Mucosa of rectum (tissue), 2 donors: ENCODE data around the gene PERCC1.
"Not testable (repeated sequence)": the region's sequence is repeated elsewhere in the genome, so short reads cannot be mapped to it uniquely, and the experiment has no call there.

Experiments
- H3K27ac ChIP-seq, 2 donors: one replicate each; pipeline ENCODE4 v1.7.0; 2013; ENCODE audit warnings: inconsistent platforms in 2 of 2, low read depth in 2 of 2, low read length in 2 of 2
- H3K27me3 ChIP-seq, 2 donors: one replicate each; pipeline ENCODE4 v1.7.0; 2013; ENCODE audit warnings: low read length in 2 of 2; ENCODE audit not compliant: control insufficient read depth in 2 of 2, insufficient read depth in 2 of 2
- H3K36me3 ChIP-seq, 2 donors: one replicate each; pipeline ENCODE4 v1.7.0; 2013; ENCODE audit warnings: low read length in 2 of 2; ENCODE audit not compliant: control insufficient read depth in 2 of 2, insufficient read depth in 2 of 2
- H3K4me1 ChIP-seq, 2 donors: one replicate each; pipeline ENCODE4 v1.7.0; 2013; ENCODE audit warnings: low read length in 2 of 2, mild to moderate bottlenecking in 1 of 2; ENCODE audit not compliant: control insufficient read depth in 2 of 2, insufficient read depth in 2 of 2
- H3K4me3 ChIP-seq, 2 donors: one replicate each; pipeline ENCODE4 v1.7.0; 2013; ENCODE audit warnings: low read length in 2 of 2
- H3K9ac ChIP-seq, 2 donors: one replicate each; pipeline ENCODE4 v1.7.0; 2013; ENCODE audit warnings: low read length in 2 of 2, low read depth in 1 of 2, mild to moderate bottlenecking in 1 of 2
- H3K9me3 ChIP-seq, 2 donors: one replicate each; pipeline ENCODE4 v1.7.0; 2013; ENCODE audit warnings: low read length in 2 of 2; ENCODE audit not compliant: control insufficient read depth in 2 of 2
- donor health status: healthy.
- donor health status: Normal muscosa, but diverticular disease.

Gene PERCC1

GRCh38 chr16:1433756-1434155 is 2.9 kb downstream of the PERCC1 start:
- Histone ChIP-seq H3K27me3 (no peaks in the 10 kb centered on the region), H3K27ac (no peak overlapping the region), H3K4me1 (peaks cover 0 to under 1% of the 10 kb centered on the region in 2 donors), H3K4me3 (no peak overlapping the region), H3K36me3 (no peaks in the 10 kb centered on the region), H3K9me3 (no peaks in the 10 kb centered on the region), H3K9ac (no peak overlapping the region)

- Histone ChIP-seq H3K4me1 (no peaks in the 10 kb centered on the region), H3K9ac (no peak overlapping the region), H3K36me3 (no peaks in the 10 kb centered on the region), H3K4me3 (no peak overlapping the region), H3K27ac (no peak overlapping the region), H3K9me3 (no peaks in the 10 kb centered on the region), H3K27me3 (no peaks in the 10 kb centered on the region)
Measured at GRCh38 chr16:1434644-1435592, 4.0 kb downstream of the PERCC1 start.

- Histone ChIP-seq H3K4me3 (no peak overlapping the region), H3K27me3 (no peaks in the 10 kb centered on the region), H3K27ac (no peak overlapping the region), H3K9me3 (no peaks in the 10 kb centered on the region), H3K9ac (no peak overlapping the region), H3K36me3 (no peaks in the 10 kb centered on the region), H3K4me1 (no peaks in the 10 kb centered on the region)
Measured at GRCh38 chr16:1435921-1436697, 5.2 kb downstream of the PERCC1 start.

GRCh38 chr16:1436731-1437355 is 6.0 kb downstream of the PERCC1 start:
- no peak overlapping the region for H3K27ac ChIP-seq
- H3K36me3 ChIP-seq: no peaks in the 10 kb centered on the region
- no peak overlapping the region for H3K4me3 ChIP-seq
- H3K9me3 ChIP-seq: no peaks in the 10 kb centered on the region
- no peak overlapping the region for H3K9ac ChIP-seq
- H3K27me3 ChIP-seq: no peaks in the 10 kb centered on the region
- no peaks in the 10 kb centered on the region for H3K4me1 ChIP-seq

- Histone ChIP-seq H3K4me3 (no peak overlapping the region), H3K27ac (no peak overlapping the region), H3K27me3 (no peaks in the 10 kb centered on the region), H3K36me3 (no peaks in the 10 kb centered on the region), H3K4me1 (no peaks in the 10 kb centered on the region), H3K9me3 (no peaks in the 10 kb centered on the region), H3K9ac (no peak overlapping the region)
Measured at GRCh38 chr16:1437606-1438005, 6.7 kb downstream of the PERCC1 start.

- H3K27ac ChIP-seq: no peak overlapping the region
- H3K9me3 ChIP-seq: no peaks in the 10 kb centered on the region
- H3K4me3 ChIP-seq: no peak overlapping the region
- H3K9ac ChIP-seq: no peak overlapping the region
- H3K4me1 ChIP-seq: no peaks in the 10 kb centered on the region
- H3K36me3 ChIP-seq: no peaks in the 10 kb centered on the region
- no peaks in the 10 kb centered on the region for H3K27me3 ChIP-seq
Measured at GRCh38 chr16:1438229-1439057, 7.6 kb downstream of the PERCC1 start.

- no peak overlapping the region for H3K9ac ChIP-seq
- no peaks in the 10 kb centered on the region for H3K36me3 ChIP-seq
Measured at GRCh38 chr16:1439058-1439698, 8.3 kb downstream of the PERCC1 start.

GRCh38 chr16:1439699-1440074 is 8.8 kb downstream of the PERCC1 start:
- H3K36me3 ChIP-seq, H3K4me1 ChIP-seq, H3K4me3 ChIP-seq, H3K9me3 ChIP-seq, H3K9ac ChIP-seq, H3K27me3 ChIP-seq, H3K27ac ChIP-seq: not testable (repeated sequence)

More at GRCh38 chr16:1439058-1439698, 8.3 kb downstream of the PERCC1 start:
- Histone ChIP-seq H3K27ac (no peak overlapping the region), H3K27me3 (no peaks in the 10 kb centered on the region), H3K4me3 (no peak overlapping the region), H3K9me3 (no peaks in the 10 kb centered on the region), H3K4me1 (no peaks in the 10 kb centered on the region)

GRCh38 chr16:1441391-1441829 is 10.5 kb downstream of the PERCC1 start:
- Histone ChIP-seq H3K9ac (no peak overlapping the region), H3K9me3 (no peaks in the 10 kb centered on the region), H3K4me3 (no peak overlapping the region), H3K4me1 (no peaks in the 10 kb centered on the region), H3K27me3 (no peaks in the 10 kb centered on the region), H3K27ac (no peak overlapping the region), H3K36me3 (peaks cover 0 to 3% of the 10 kb centered on the region in 2 donors)
